Astrocyte (in vitro differentiated cells and primary cell): Measurements from ENCODE around the gene HYAL2. TPM values are rescaled to one million over a fixed set of nuclear protein-coding genes. Genes with fewer than 3 reads are reported as not detected.

ENCODE experiments used
- DNase-seq: peaks from one replicate; pipeline ENCODE4 v3.0.0-alpha.2; 2010; ENCODE audit warnings: low read depth
- FAIRE-seq: peaks from 2 replicates; lab custom pipeline; 2011; peaks lifted over from hg19 to GRCh38; lab: Jason Lieb, UNC
- H2AFZ ChIP-seq: 2 replicates; pipeline ENCODE4 v1.6.0; 2012; ENCODE audit warnings: low read depth, low read length, inconsistent platforms
- H3K27ac ChIP-seq: 2 replicates; pipeline ENCODE4 v1.5.1; 2011; ENCODE audit warnings: low read depth, low read length, inconsistent platforms
- H3K27me3 ChIP-seq: 2 replicates; pipeline ENCODE4 v1.6.0; 2011; ENCODE audit warnings: low read length, inconsistent platforms; ENCODE audit not compliant: insufficient read depth
- H3K36me3 ChIP-seq: 2 replicates; pipeline ENCODE4 v1.5.1; 2011; ENCODE audit warnings: low read length, inconsistent platforms; ENCODE audit not compliant: insufficient read depth
- H3K4me1 ChIP-seq: 2 replicates; pipeline ENCODE4 v1.5.1; 2011; ENCODE audit warnings: low read length, inconsistent platforms; ENCODE audit not compliant: insufficient read depth
- H3K4me2 ChIP-seq: 2 replicates; pipeline ENCODE4 v1.6.0; 2012; ENCODE audit warnings: low read length, inconsistent platforms
- H3K4me3 ChIP-seq: 2 replicates; pipeline ENCODE4 v1.5.1; 2011; ENCODE audit warnings: low read depth, mild to moderate bottlenecking, low read length, inconsistent platforms; ENCODE audit not compliant: insufficient read depth
- H3K79me2 ChIP-seq: 2 replicates; pipeline ENCODE4 v1.6.0; 2012; ENCODE audit warnings: mild to moderate bottlenecking, low read length, inconsistent platforms; ENCODE audit not compliant: insufficient read depth
- H3K9ac ChIP-seq: 2 replicates; pipeline ENCODE4 v1.6.0; 2012; ENCODE audit warnings: mild to moderate bottlenecking, low read length, inconsistent platforms
- H3K9me3 ChIP-seq: 2 replicates; pipeline ENCODE4 v1.5.1; 2012; ENCODE audit warnings: low read depth, mild to moderate bottlenecking, low read length, inconsistent platforms; ENCODE audit not compliant: insufficient read depth
- H4K20me1 ChIP-seq: 2 replicates; pipeline ENCODE4 v1.6.0; 2012; ENCODE audit warnings: low read length, inconsistent platforms; ENCODE audit not compliant: insufficient read depth
- H3K27ac Mint-ChIP-seq: one replicate; pipeline ENCODE4 v1.8.0; 2021; ENCODE audit warnings: mild to moderate bottlenecking, mixed read lengths; ENCODE audit not compliant: unreplicated experiment
- H3K27me3 Mint-ChIP-seq: one replicate; pipeline ENCODE4 v1.8.0; 2021; ENCODE audit warnings: low read depth, mixed read lengths; ENCODE audit not compliant: unreplicated experiment
- H3K36me3 Mint-ChIP-seq: one replicate; pipeline ENCODE4 v1.8.0; 2021; ENCODE audit warnings: low read depth, mixed read lengths; ENCODE audit not compliant: unreplicated experiment
- H3K4me1 Mint-ChIP-seq: one replicate; pipeline ENCODE4 v1.8.0; 2021; ENCODE audit warnings: low read depth, mixed read lengths; ENCODE audit not compliant: unreplicated experiment
- H3K4me3 Mint-ChIP-seq: one replicate; pipeline ENCODE4 v1.8.0; 2021; ENCODE audit warnings: mild to moderate bottlenecking, moderate library complexity, mixed read lengths; ENCODE audit not compliant: unreplicated experiment
- H3K9me3 Mint-ChIP-seq: one replicate; pipeline ENCODE4 v1.8.0; 2021; ENCODE audit warnings: mild to moderate bottlenecking, mixed read lengths; ENCODE audit not compliant: unreplicated experiment
- EZH2 ChIP-seq: IDR thresholded peaks from 2 replicates; pipeline ENCODE4 v1.6.1; 2012; ENCODE audit warnings: mild to moderate bottlenecking, low read length, inconsistent platforms; ENCODE audit not compliant: insufficient read depth
- total RNA-seq: library from RNA; stranded (reverse); gene quantifications from 2 replicates; pipeline ENCODE4 v1.2.1, GENCODE V29; 2021
- TF ChIP-seq, protein P1 (sequence below): IDR thresholded peaks from 2 replicates; pipeline ENCODE4 v1.5.1; 2011; ENCODE audit warnings: low read depth, mild to moderate bottlenecking, inconsistent platforms, low read length, moderate library complexity; ENCODE audit not compliant: insufficient read depth

The HYAL2 gene
- total RNA-seq, 1 donor from 2014 or later = 42.9 TPM

DNA sequence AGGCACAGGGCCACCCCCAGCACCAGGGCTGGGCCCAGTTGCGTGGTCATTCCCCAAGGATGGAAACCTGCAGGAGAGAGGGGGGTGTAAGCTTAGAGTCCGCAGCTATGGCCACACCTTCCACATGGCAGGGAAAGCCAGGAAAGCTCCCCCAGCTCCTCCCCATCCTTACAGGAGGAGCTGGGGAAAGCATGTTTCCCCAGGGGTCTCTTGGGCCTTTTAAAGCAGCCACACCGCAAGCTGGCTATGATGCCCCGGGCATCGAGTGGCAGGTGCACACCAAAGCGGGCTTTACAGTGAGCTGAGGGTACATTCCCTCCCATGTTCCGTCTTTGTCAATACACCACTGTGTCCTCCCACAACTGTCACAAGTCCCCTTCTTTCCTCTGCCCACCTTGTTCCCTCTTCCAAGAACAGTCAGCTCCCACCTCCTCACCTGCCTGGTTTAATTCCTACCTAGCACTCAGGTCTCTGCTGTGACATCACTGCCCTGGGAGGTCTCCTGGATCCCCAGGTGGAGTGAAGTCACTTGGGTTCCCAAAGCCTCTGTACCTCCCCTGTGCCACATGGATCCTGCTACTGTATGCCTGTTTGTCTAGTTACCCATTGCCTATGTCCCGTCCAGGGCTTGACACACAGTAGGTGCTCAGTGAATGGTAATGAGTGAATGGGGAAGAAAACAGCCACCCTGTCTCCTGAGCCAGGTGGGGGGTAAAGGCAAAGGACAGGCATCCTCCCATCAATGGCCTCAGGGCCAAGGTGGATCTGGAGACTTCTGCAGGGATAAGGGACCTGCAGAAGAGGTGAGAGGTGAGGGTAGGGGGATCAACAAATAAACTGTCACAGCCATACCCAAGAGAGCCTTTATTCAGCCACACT is 26.8 kb downstream of the HYAL2 start:
- H3K9me3 Mint-ChIP-seq = no peaks in the 10 kb centered on the region

DNA sequence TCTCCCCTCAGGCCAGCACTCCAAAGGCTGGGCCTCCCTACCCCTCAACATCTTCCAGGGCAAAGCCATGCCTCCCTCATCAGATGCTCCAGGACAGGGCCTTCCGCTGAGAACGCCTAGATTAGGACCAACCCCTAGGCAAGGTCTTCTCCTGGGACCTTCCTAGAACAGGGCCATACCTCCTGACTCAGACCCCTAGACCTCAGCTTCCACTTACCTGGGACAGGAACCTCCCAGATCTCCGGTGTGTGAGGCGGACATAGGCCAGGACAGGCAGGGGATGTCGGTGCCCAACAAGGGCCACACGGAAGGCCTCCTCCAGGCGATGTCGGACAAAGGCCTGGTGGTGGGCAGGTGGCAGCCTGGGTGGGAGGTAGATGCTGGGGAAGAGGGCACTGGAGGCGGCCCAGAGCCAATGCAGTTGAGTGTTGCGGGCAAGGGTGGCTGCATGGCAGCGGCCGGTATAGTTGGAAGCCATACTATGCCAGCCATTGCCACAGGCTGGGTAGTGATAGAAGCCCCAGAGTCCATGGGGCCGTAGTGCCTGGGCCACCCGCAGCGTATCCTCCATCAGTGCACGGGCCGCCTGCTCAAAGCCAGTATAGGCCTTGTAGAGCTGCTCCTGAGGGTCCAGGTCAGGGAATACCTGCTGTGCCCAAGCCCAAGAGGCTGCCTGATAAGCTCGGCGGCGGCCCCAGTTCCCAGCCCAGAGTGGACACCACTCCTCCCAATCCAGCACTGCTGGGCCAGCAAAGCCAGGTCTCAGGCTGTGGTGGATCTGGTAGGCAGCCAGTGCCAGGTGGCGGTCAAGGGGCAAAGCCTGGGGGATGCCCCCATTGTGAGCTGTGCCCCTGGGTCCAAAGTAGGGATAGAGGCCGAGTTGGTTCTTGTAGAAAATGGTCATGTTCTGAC is 27.8 kb downstream of the HYAL2 start:
- Mint-ChIP-seq H3K4me1 (peaks cover 11% of the 10 kb centered on the region), H3K36me3 (no peaks in the 10 kb centered on the region), H3K4me3 (no peak overlapping the region), H3K27ac (no peak overlapping the region), H3K9me3 (no peaks in the 10 kb centered on the region), H3K27me3 (no peaks in the 10 kb centered on the region)
- Histone ChIP-seq H3K9me3 (no peaks in the 10 kb centered on the region), H3K4me2 (no peak overlapping the region), H3K4me3 (no peak overlapping the region), H2AFZ (no peak overlapping the region), H3K27me3 (no peaks in the 10 kb centered on the region), H3K9ac (no peak overlapping the region), H3K27ac (no peak overlapping the region), H3K4me1 (peaks cover 24% of the 10 kb centered on the region), H4K20me1 (peaks cover 7% of the 10 kb centered on the region), H3K79me2 (peaks cover 31% of the 10 kb centered on the region), H3K36me3 (no peaks in the 10 kb centered on the region)
- TF ChIP-seq EZH2 = no peak
- TF ChIP-seq, protein P1, sequence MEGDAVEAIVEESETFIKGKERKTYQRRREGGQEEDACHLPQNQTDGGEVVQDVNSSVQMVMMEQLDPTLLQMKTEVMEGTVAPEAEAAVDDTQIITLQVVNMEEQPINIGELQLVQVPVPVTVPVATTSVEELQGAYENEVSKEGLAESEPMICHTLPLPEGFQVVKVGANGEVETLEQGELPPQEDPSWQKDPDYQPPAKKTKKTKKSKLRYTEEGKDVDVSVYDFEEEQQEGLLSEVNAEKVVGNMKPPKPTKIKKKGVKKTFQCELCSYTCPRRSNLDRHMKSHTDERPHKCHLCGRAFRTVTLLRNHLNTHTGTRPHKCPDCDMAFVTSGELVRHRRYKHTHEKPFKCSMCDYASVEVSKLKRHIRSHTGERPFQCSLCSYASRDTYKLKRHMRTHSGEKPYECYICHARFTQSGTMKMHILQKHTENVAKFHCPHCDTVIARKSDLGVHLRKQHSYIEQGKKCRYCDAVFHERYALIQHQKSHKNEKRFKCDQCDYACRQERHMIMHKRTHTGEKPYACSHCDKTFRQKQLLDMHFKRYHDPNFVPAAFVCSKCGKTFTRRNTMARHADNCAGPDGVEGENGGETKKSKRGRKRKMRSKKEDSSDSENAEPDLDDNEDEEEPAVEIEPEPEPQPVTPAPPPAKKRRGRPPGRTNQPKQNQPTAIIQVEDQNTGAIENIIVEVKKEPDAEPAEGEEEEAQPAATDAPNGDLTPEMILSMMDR = no peak
- DNase-seq (no peak), FAIRE-seq (no peak)

More for the DNA sequence above, 26.8 kb downstream of the HYAL2 start:
- Mint-ChIP-seq H3K36me3 (no peaks in the 10 kb centered on the region), H3K4me3 (peak overlapping the region; percentile 66), H3K4me1 (peaks cover 14% of the 10 kb centered on the region), H3K27ac (no peak overlapping the region), H3K27me3 (no peaks in the 10 kb centered on the region)
- Histone ChIP-seq H3K9me3 (no peaks in the 10 kb centered on the region), H3K27me3 (no peaks in the 10 kb centered on the region), H4K20me1 (peaks cover 3% of the 10 kb centered on the region), H3K36me3 (no peaks in the 10 kb centered on the region), H3K4me2 (no peak overlapping the region), H3K79me2 (peaks cover 21% of the 10 kb centered on the region), H3K9ac (no peak overlapping the region), H3K4me1 (peaks cover 31% of the 10 kb centered on the region), H3K27ac (no peak overlapping the region), H2AFZ (no peak overlapping the region), H3K4me3 (no peak overlapping the region)
- DNase-seq = no peak
- no peak for FAIRE-seq
- TF ChIP-seq, protein P1 = no peak
- TF ChIP-seq EZH2 = no peak
